ENCODE measurements around the gene IL1B.

Gene IL1B

GRCh38 chr2:112817082-112817689, 19.4 kb downstream of the IL1B start:
- no peak for DNase-seq (ENCODE audit: low read depth in 2 of 2)
- no peak for TF ChIP-seq CTCF (IDR thresholded peaks at IDR 0.05; ENCODE audit: low read depth, low read length)
- H3K4me3 ChIP-seq (replicated peaks in 1 of 2; ENCODE audit: low read depth in 2 of 2, low read length in 2 of 2) = no peak overlapping the region

- TF ChIP-seq CTCF (IDR thresholded peaks at IDR 0.05; ENCODE audit: low read depth, low read length) = peak; percentile 24
- peak; percentile 43 to 58 for DNase-seq (ENCODE audit: low read depth in 2 of 2)
- no peak overlapping the region for H3K4me3 ChIP-seq (replicated peaks in 1 of 2; ENCODE audit: low read depth in 2 of 2, low read length in 2 of 2)
These were observed 22.3 kb downstream of the IL1B start for GRCh38 chr2:112814278-112814677.

- DNase-seq (ENCODE audit: low read depth in 2 of 2) = peak; percentile 80 to 86
- no peak for TF ChIP-seq CTCF (IDR thresholded peaks at IDR 0.05; ENCODE audit: low read depth, low read length)
- H3K4me3 ChIP-seq (replicated peaks in 1 of 2; ENCODE audit: low read depth in 2 of 2, low read length in 2 of 2) = no peak overlapping the region
These were observed 23.2 kb downstream of the IL1B start for GRCh38 chr2:112813280-112813966.

- no peak for TF ChIP-seq CTCF (IDR thresholded peaks at IDR 0.05; ENCODE audit: low read depth, low read length)
- DNase-seq (ENCODE audit: low read depth in 2 of 2) = peak; percentile 62 to 95
- H3K4me3 ChIP-seq (replicated peaks in 1 of 2; ENCODE audit: low read depth in 2 of 2, low read length in 2 of 2) = no peak overlapping the region
These were observed 24.0 kb downstream of the IL1B start for GRCh38 chr2:112812318-112813267.

- DNase-seq (ENCODE audit: low read depth in 2 of 2) = peak; percentile 90 to 98
- no peak overlapping the region for H3K4me3 ChIP-seq (replicated peaks in 1 of 2; ENCODE audit: low read depth in 2 of 2, low read length in 2 of 2)
- no peak for TF ChIP-seq CTCF (IDR thresholded peaks at IDR 0.05; ENCODE audit: low read depth, low read length)
These were observed 24.7 kb downstream of the IL1B start for GRCh38 chr2:112811841-112812306.

GRCh38 chr2:112811276-112811831, 25.2 kb downstream of the IL1B start:
- H3K4me3 ChIP-seq (replicated peaks in 1 of 2; ENCODE audit: low read depth in 2 of 2, low read length in 2 of 2) = no peak overlapping the region
- TF ChIP-seq CTCF (IDR thresholded peaks at IDR 0.05; ENCODE audit: low read depth, low read length) = no peak
- DNase-seq (ENCODE audit: low read depth in 2 of 2) = no peak
